GM18858 (cell line): ENCODE measurements around the gene NECAB3.

Experiments
- ATAC-seq: cut with Tn5 transposase; IDR thresholded peaks from one replicate; pipeline ENCODE4 v1.9.1; 2021; ENCODE audit not compliant: unreplicated experiment

NECAB3 gene

GRCh38 chr20:33622705-33623365, 51.4 kb downstream of the NECAB3 start:
- ATAC-seq, result no peak

GRCh38 chr20:33621717-33622400, 52.4 kb downstream of the NECAB3 start:
- no peak for ATAC-seq

- ATAC-seq, result no peak
These were observed 62.2 kb downstream of the NECAB3 start for GRCh38 chr20:33612001-33612400.

GRCh38 chr20:33611106-33611505, 63.1 kb downstream of the NECAB3 start:
- no peak for ATAC-seq

GRCh38 chr20:33609504-33609903, 64.7 kb downstream of the NECAB3 start:
- no peak for ATAC-seq
